ENCODE results near the gene CBLIF.

DNA sequence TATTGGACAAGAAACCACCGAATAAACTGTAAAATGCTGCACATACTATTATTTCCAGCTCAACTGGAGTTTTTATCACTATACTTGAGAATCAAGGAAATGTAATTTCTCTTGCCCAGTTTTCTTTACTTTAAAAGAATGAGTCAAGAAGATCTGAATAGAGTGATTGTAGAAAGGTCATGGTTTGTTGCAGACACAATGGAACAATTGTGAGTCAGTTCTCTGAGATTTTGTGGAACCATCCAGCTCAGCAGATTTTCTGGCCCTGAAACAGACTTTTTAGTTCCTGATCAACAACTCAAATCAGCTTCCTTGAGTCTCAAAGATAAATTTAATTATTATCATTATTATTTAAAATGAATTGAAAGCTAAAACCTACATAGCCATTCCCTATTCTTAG is 19.7 kb upstream of the CBLIF start:
- TF ChIP-seq, protein P1, sequence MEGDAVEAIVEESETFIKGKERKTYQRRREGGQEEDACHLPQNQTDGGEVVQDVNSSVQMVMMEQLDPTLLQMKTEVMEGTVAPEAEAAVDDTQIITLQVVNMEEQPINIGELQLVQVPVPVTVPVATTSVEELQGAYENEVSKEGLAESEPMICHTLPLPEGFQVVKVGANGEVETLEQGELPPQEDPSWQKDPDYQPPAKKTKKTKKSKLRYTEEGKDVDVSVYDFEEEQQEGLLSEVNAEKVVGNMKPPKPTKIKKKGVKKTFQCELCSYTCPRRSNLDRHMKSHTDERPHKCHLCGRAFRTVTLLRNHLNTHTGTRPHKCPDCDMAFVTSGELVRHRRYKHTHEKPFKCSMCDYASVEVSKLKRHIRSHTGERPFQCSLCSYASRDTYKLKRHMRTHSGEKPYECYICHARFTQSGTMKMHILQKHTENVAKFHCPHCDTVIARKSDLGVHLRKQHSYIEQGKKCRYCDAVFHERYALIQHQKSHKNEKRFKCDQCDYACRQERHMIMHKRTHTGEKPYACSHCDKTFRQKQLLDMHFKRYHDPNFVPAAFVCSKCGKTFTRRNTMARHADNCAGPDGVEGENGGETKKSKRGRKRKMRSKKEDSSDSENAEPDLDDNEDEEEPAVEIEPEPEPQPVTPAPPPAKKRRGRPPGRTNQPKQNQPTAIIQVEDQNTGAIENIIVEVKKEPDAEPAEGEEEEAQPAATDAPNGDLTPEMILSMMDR (IDR thresholded peaks at IDR 0.05; ENCODE audit: control extremely low read depth in 1 of 3, insufficient read depth in 1 of 3, low read depth in 1 of 3, low read length in 3 of 3) = no peak
- TF ChIP-seq SIN3A (conservative IDR thresholded peaks at IDR 0.05 in 1 of 2, IDR thresholded peaks at IDR 0.05 in 1 of 2; ENCODE audit: low read depth in 1 of 2, low read length in 2 of 2) = no peak
- TF ChIP-seq PHF8 (conservative IDR thresholded peaks at IDR 0.05; ENCODE audit: low read depth, low read length) = no peak
- no peak for TF ChIP-seq CBX8 (IDR thresholded peaks at IDR 0.05; ENCODE audit: borderline replicate concordance, low read depth, low read length)
- TF ChIP-seq EZH2 (IDR thresholded peaks at IDR 0.05; ENCODE audit: low read depth, low read length, severe bottlenecking) = no peak
- no peak for TF ChIP-seq MAFK (IDR thresholded peaks at IDR 0.05; ENCODE audit: low read depth, low read length)
- no peak for TF ChIP-seq GABPA (IDR thresholded peaks at IDR 0.05; ENCODE audit: borderline replicate concordance, insufficient read depth, low read length)
- no peak for TF ChIP-seq TBP (IDR thresholded peaks at IDR 0.05; ENCODE audit: low read depth, low read length)
- no peak for TF ChIP-seq POLR2AphosphoS5 (IDR thresholded peaks at IDR 0.05; ENCODE audit: low read depth, low read length)
- no peak for TF ChIP-seq ATF3 (IDR thresholded peaks at IDR 0.05; ENCODE audit: insufficient read depth, low read depth, low read length)
- TF ChIP-seq HDAC2 (IDR thresholded peaks at IDR 0.05; ENCODE audit: borderline replicate concordance in 1 of 2, low read depth in 2 of 2, low read length in 2 of 2) = no peak
- TF ChIP-seq FOSL1 (IDR thresholded peaks at IDR 0.05; ENCODE audit: insufficient read depth, low read depth, low read length) = no peak
- TF ChIP-seq RFX5 (IDR thresholded peaks at IDR 0.05; ENCODE audit: borderline replicate concordance, low read depth, low read length) = no peak

All from H1 (cell line).